Nephron progenitor cell (in vitro differentiated cells): ENCODE data around the gene METAP1.
"Not testable (repeated sequence)": the region's sequence is repeated elsewhere in the genome, so short reads cannot be mapped to it uniquely, and the experiment has no call there.

Source experiments
- DNase-seq: peaks from one replicate; pipeline ENCODE4 v3.0.0; 2021
- H3K27ac Mint-ChIP-seq: 2 replicates; pipeline ENCODE4 v1.8.0; 2021; ENCODE audit warnings: mild to moderate bottlenecking, moderate library complexity, mixed read lengths
- H3K27me3 Mint-ChIP-seq: 2 replicates; pipeline ENCODE4 v1.8.0; 2021; ENCODE audit warnings: mild to moderate bottlenecking, low read depth, mixed read lengths; ENCODE audit not compliant: poor library complexity
- H3K36me3 Mint-ChIP-seq: 2 replicates; pipeline ENCODE4 v1.8.0; 2021; ENCODE audit warnings: low read depth, mixed read lengths
- H3K4me1 Mint-ChIP-seq: 2 replicates; pipeline ENCODE4 v1.8.0; 2021; ENCODE audit warnings: mixed read lengths
- H3K4me3 Mint-ChIP-seq: 2 replicates; pipeline ENCODE4 v1.8.0; 2021; ENCODE audit warnings: mild to moderate bottlenecking, moderate library complexity, mixed read lengths
- H3K9me3 Mint-ChIP-seq: 2 replicates; pipeline ENCODE4 v1.8.0; 2021; ENCODE audit warnings: mild to moderate bottlenecking, moderate library complexity, mixed read lengths
- CTCF ChIP-seq: fragments of 200-600 bp; sonication (generic); IDR thresholded peaks from 2 replicates; pipeline ENCODE4 v1.5.0; 2021; ENCODE audit warnings: antibody characterized with exemption

The METAP1 gene

GRCh38 chr4:99054428-99054994 is 59.0 kb downstream of the METAP1 start:
- Mint-ChIP-seq H3K27ac (peak overlapping the region; percentile 79), H3K9me3 (peaks cover 13% of the 10 kb centered on the region), H3K4me1 (peaks cover 22% of the 10 kb centered on the region), H3K4me3 (no peak overlapping the region), H3K27me3 (no peaks in the 10 kb centered on the region), H3K36me3 (peaks cover 67% of the 10 kb centered on the region)
- DNase-seq = no peak
- no peak for TF ChIP-seq CTCF

- no peaks in the 10 kb centered on the region for H3K9me3 Mint-ChIP-seq
- peaks cover 49% of the 10 kb centered on the region for H3K4me1 Mint-ChIP-seq
- no peak overlapping the region for H3K4me3 Mint-ChIP-seq
- H3K27me3 Mint-ChIP-seq = no peaks in the 10 kb centered on the region
- peak overlapping the region; percentile 37 for H3K27ac Mint-ChIP-seq
- peaks cover 63% of the 10 kb centered on the region for H3K36me3 Mint-ChIP-seq
- no peak for TF ChIP-seq CTCF
- DNase-seq = no peak
Observed at GRCh38 chr4:99058228-99058627, 62.7 kb downstream of the METAP1 start.

- H3K9me3 Mint-ChIP-seq = no peaks in the 10 kb centered on the region
- peak overlapping the region; percentile 41 for H3K27ac Mint-ChIP-seq
- no peaks in the 10 kb centered on the region for H3K27me3 Mint-ChIP-seq
- no peak for TF ChIP-seq CTCF
- H3K36me3 Mint-ChIP-seq = peaks cover 61% of the 10 kb centered on the region
- H3K4me3 Mint-ChIP-seq = no peak overlapping the region
- DNase-seq = no peak
- peaks cover 42% of the 10 kb centered on the region for H3K4me1 Mint-ChIP-seq
Observed at GRCh38 chr4:99059550-99059949, 64.0 kb downstream of the METAP1 start.

GRCh38 chr4:99061048-99061700 is 65.7 kb downstream of the METAP1 start:
- H3K4me1 Mint-ChIP-seq = peaks cover 30% of the 10 kb centered on the region

GRCh38 chr4:99062120-99062519 is 66.6 kb downstream of the METAP1 start:
- H3K27me3 Mint-ChIP-seq = no peaks in the 10 kb centered on the region
- TF ChIP-seq CTCF = no peak
- peaks cover 4% of the 10 kb centered on the region for H3K9me3 Mint-ChIP-seq

More at GRCh38 chr4:99061048-99061700, 65.7 kb downstream of the METAP1 start:
- H3K4me3 Mint-ChIP-seq = no peak overlapping the region
- H3K36me3 Mint-ChIP-seq = peaks cover 73% of the 10 kb centered on the region
- TF ChIP-seq CTCF = no peak
- no peak for DNase-seq
- H3K27ac Mint-ChIP-seq = peak overlapping the region; percentile 41
- H3K9me3 Mint-ChIP-seq = peaks cover 4% of the 10 kb centered on the region
- no peaks in the 10 kb centered on the region for H3K27me3 Mint-ChIP-seq

GRCh38 chr4:99065521-99065920 is 70.0 kb downstream of the METAP1 start:
- not testable (repeated sequence) for H3K27me3 Mint-ChIP-seq, H3K27ac Mint-ChIP-seq, H3K4me3 Mint-ChIP-seq, DNase-seq, H3K9me3 Mint-ChIP-seq
- Mint-ChIP-seq H3K4me1 (peaks cover 19% of the 10 kb centered on the region), H3K36me3 (peaks cover 73% of the 10 kb centered on the region)

More at GRCh38 chr4:99062120-99062519, 66.6 kb downstream of the METAP1 start:
- Mint-ChIP-seq H3K36me3 (peaks cover 80% of the 10 kb centered on the region), H3K27ac (peak overlapping the region; percentile 57), H3K4me1 (peaks cover 30% of the 10 kb centered on the region), H3K4me3 (no peak overlapping the region)
- no peak for DNase-seq
